ENCODE data around the gene GLOD5.

Gene GLOD5

DNA sequence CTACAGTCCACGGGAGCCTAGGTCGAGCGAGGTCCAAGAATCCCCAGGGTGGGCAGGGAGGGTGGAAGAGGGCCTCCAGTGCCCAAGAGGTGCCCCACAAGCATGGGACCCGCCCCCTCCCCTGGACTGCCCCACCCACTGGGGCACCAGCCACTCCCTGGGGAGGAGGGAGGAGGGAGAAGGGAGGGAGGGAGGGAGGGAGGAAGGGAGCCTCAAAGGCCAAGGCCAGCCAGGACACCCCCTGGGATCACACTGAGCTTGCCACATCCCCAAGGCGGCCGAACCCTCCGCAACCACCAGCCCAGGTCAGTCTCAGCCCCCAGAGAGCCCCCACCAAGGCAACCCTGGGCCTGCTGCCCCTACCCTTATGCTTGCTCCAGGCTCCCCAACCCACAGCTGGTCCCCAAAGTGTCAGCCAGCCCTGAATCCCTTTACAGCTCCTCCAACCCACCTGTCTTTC is 24.8 kb downstream of the GLOD5 start, which contains the start of gene GATA1:
Gene GATA1 (plus strand): TSS at position 250 of the 460 bp plus-strand sequence. CDS start 4,520 bp downstream, outside the sequence.
- TF ChIP-seq TSHZ2 (CRISPR knock-in tag; IDR thresholded peaks at IDR 0.05), result no peak
- TF ChIP-seq, protein P1, sequence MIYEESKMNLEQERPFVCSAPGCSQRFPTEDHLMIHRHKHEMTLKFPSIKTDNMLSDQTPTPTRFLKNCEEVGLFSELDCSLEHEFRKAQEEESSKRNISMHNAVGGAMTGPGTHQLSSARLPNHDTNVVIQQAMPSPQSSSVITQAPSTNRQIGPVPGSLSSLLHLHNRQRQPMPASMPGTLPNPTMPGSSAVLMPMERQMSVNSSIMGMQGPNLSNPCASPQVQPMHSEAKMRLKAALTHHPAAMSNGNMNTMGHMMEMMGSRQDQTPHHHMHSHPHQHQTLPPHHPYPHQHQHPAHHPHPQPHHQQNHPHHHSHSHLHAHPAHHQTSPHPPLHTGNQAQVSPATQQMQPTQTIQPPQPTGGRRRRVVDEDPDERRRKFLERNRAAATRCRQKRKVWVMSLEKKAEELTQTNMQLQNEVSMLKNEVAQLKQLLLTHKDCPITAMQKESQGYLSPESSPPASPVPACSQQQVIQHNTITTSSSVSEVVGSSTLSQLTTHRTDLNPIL (CRISPR knock-in tag; IDR thresholded peaks at IDR 0.05; ENCODE audit: low read depth), result no peak
- no peak for TF ChIP-seq OSR1 (CRISPR knock-in tag; IDR thresholded peaks at IDR 0.05)
- ATAC-seq, result no peak

GRCh38 chrX:48786825-48787504 is 25.4 kb downstream of the GLOD5 start:
- no peak for TF ChIP-seq ISL1 (CRISPR knock-in tag; IDR thresholded peaks at IDR 0.05)
- no peak for TF ChIP-seq POU6F1 (CRISPR knock-in tag; IDR thresholded peaks at IDR 0.05; ENCODE audit: borderline replicate concordance, low read depth)
- TF ChIP-seq SNAI2 (CRISPR knock-in tag; IDR thresholded peaks at IDR 0.05), result no peak
- TF ChIP-seq ESRRG (CRISPR knock-in tag; IDR thresholded peaks at IDR 0.05), result no peak
- no peak for TF ChIP-seq TCF4 (CRISPR knock-in tag; IDR thresholded peaks at IDR 0.05; ENCODE audit: borderline replicate concordance)
- TF ChIP-seq ZNF70 (CRISPR knock-in tag; IDR thresholded peaks at IDR 0.05), result no peak
- TF ChIP-seq ZNF565 (CRISPR knock-in tag; conservative IDR thresholded peaks at IDR 0.05; ENCODE audit: low read depth), result no peak
- no peak for TF ChIP-seq PATZ1 (CRISPR knock-in tag; IDR thresholded peaks at IDR 0.05; ENCODE audit: borderline replicate concordance)
- TF ChIP-seq ZC3H10 (CRISPR knock-in tag; IDR thresholded peaks at IDR 0.05), result no peak
- TF ChIP-seq, protein P2, sequence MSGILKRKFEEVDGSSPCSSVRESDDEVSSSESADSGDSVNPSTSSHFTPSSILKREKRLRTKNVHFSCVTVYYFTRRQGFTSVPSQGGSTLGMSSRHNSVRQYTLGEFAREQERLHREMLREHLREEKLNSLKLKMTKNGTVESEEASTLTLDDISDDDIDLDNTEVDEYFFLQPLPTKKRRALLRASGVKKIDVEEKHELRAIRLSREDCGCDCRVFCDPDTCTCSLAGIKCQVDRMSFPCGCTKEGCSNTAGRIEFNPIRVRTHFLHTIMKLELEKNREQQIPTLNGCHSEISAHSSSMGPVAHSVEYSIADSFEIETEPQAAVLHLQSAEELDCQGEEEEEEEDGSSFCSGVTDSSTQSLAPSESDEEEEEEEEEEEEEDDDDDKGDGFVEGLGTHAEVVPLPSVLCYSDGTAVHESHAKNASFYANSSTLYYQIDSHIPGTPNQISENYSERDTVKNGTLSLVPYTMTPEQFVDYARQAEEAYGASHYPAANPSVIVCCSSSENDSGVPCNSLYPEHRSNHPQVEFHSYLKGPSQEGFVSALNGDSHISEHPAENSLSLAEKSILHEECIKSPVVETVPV (CRISPR knock-in tag; IDR thresholded peaks at IDR 0.05), result no peak
- no peak for ATAC-seq

DNA sequence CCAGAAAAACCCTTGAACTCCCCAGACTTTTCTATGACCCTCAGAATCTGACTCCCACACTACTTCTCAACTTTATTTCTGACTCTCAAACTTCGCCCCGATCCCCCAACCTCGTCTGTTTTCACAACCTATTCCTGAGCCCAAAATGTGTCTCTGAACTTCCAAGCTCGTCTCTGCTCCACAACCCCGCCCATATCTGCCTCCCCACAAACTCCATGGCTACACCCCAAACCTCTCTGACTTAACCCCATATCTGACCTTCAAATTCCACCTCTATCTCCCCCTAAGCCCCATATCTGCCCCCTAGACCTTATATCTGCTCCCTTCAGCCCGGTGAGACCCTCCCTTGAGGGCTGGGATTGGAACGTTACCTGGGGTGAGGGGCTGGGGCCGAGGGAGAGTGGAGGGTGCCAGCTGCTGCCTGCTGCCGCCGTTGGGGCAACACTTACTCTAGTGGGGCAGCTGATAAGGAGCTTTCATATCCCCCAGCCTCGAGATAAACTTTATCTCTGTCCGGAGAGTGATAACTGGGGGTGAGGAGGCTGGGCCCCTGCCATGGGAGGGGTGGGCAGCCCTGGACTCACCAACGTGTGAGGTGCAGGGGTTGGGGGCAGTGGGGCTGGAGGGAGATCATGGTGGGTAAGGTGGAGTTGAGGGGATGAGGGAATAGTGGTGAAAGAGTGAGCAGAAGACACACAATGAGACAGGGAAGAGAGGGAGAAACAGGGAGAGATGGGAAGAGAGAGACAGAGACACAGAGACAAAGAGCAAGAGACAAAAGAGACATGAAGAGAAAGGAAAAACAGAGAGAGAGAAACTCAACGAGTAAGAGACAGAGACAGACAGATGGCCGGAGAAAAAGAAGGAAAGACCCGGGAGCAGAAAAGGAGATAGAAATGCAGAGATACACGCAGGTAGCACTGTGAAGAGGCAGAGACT is 26.2 kb downstream of the GLOD5 start:
- no peak for ATAC-seq
- TF ChIP-seq ZC3H10 (CRISPR knock-in tag; IDR thresholded peaks at IDR 0.05) (no peak), GLIS3 (CRISPR knock-in tag; IDR thresholded peaks at IDR 0.05) (no peak), OSR1 (CRISPR knock-in tag; IDR thresholded peaks at IDR 0.05) (no peak), TSHZ2 (CRISPR knock-in tag; IDR thresholded peaks at IDR 0.05) (no peak), PATZ1 (CRISPR knock-in tag; IDR thresholded peaks at IDR 0.05; ENCODE audit: borderline replicate concordance) (no peak), TOX (CRISPR knock-in tag; IDR thresholded peaks at IDR 0.05; ENCODE audit: borderline replicate concordance) (no peak), SNAI2 (CRISPR knock-in tag; IDR thresholded peaks at IDR 0.05) (no peak), TCF4 (CRISPR knock-in tag; IDR thresholded peaks at IDR 0.05; ENCODE audit: borderline replicate concordance) (no peak), ESRRG (CRISPR knock-in tag; IDR thresholded peaks at IDR 0.05) (no peak)
- TF ChIP-seq, protein P2 (CRISPR knock-in tag; IDR thresholded peaks at IDR 0.05), result no peak
- TF ChIP-seq, protein P1 (CRISPR knock-in tag; IDR thresholded peaks at IDR 0.05; ENCODE audit: low read depth), result no peak
